ENCODE results near the gene EXD3. TPM values are rescaled to one million over a fixed set of nuclear protein-coding genes. Genes with fewer than 3 reads are reported as not detected.
"Not testable (repeated sequence)": the region's sequence is repeated elsewhere in the genome, so short reads cannot be mapped to it uniquely, and the experiment has no call there.

The EXD3 gene
- polyA plus RNA-seq, 1 of the 3 experiments (the other 2 are of a cell fraction): 11.5 TPM

- H3K4me3 ChIP-seq (ENCODE audit: low read depth in 2 of 2, low read length in 1 of 2); H2AFZ ChIP-seq (ENCODE audit: low read depth); H3K9ac ChIP-seq; DNase-seq; CTCF ChIA-PET; H3F3A ChIP-seq (replicated peaks; ENCODE audit: insufficient read depth); H3K4me2 ChIP-seq; H3K9me3 ChIP-seq; H3K27ac ChIP-seq (ENCODE audit: low read depth in 2 of 2, low read length in 1 of 2); H3K27me3 ChIP-seq (ENCODE audit: insufficient read depth); H3K79me2 ChIP-seq (ENCODE audit: insufficient read depth); POLR2A ChIA-PET; H4K20me1 ChIP-seq (ENCODE audit: insufficient read depth); H3K9me2 ChIP-seq: not testable (repeated sequence)
- H3K36me3 ChIP-seq (replicated peaks in 1 of 2; ENCODE audit: control insufficient read depth in 1 of 2, insufficient read depth in 2 of 2, low read length in 1 of 2): peaks cover 3 to 38% of the 10 kb centered on the region in 2 experiments
- H3K4me1 ChIP-seq (ENCODE audit: control insufficient read depth in 1 of 2, insufficient read depth in 2 of 2, low read depth in 1 of 2, low read length in 1 of 2): peaks cover 2 to 26% of the 10 kb centered on the region in 2 experiments; a peak in 3 of 4 replicates
- WGBS (ENCODE audit: low lambda C conversion rate): 98% methylated on average over 29 of the region's 31 CpGs
Observed at GRCh38 chr9:137451264-137452005, 28.5 kb upstream of the EXD3 start.

DNA sequence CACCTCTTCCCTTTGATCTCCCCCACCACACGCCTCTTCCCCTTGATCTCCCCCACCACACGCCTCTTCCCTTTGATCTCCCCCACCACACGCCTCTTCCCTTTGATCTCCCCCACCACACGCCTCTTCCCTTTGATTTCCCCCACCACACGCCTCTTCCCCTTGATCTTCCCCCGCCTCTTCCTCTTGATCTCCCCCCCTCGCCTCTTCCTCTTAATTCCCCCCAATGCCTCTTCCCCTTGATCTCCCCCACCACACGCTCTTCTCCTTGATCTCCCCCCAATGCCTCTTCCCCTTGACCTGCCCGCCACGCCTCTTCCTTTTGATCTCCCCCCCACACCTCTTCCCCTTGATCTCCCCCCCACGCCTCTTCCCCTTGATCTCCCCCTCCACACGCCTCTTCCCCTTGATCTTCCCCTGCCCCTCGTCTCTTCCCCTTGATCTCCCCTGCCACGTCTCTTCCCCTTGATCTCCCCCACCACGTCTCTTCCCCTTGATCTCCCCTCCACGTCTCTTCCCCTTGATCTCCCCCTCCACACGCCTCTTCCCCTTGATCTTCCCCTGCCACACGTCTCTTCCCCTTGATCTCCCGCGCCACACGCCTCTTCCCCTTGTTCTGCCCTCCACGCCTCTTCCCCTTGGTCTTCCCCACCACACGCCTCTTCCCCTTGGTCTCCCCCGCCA lies 27.7 kb upstream of the EXD3 start:
- H3K27me3 ChIP-seq (ENCODE audit: insufficient read depth); H3K4me3 ChIP-seq (ENCODE audit: low read depth in 2 of 2, low read length in 1 of 2); H4K20me1 ChIP-seq (ENCODE audit: insufficient read depth); H3F3A ChIP-seq (replicated peaks; ENCODE audit: insufficient read depth); H3K4me2 ChIP-seq; DNase-seq; H3K9me2 ChIP-seq; H3K79me2 ChIP-seq (ENCODE audit: insufficient read depth); H3K9me3 ChIP-seq; CTCF ChIA-PET; H3K27ac ChIP-seq (ENCODE audit: low read depth in 2 of 2, low read length in 1 of 2); H3K9ac ChIP-seq; H2AFZ ChIP-seq (ENCODE audit: low read depth): not testable (repeated sequence)
- Histone ChIP-seq H3K36me3 (replicated peaks in 1 of 2; ENCODE audit: control insufficient read depth in 1 of 2, insufficient read depth in 2 of 2, low read length in 1 of 2) (peaks cover 3 to 33% of the 10 kb centered on the region in 2 experiments), H3K4me1 (ENCODE audit: control insufficient read depth in 1 of 2, insufficient read depth in 2 of 2, low read depth in 1 of 2, low read length in 1 of 2) (peaks cover 0 to 22% of the 10 kb centered on the region in 2 experiments; a peak in 3 of 4 replicates)
- POLR2A ChIA-PET: interaction anchor here (0.6 kb wide), 1 partner anchor 9 kb away, joined by 3 read pairs; the partner anchor contains the start of gene NSMF
- 98% methylated on average over 24 of the region's 24 CpGs for WGBS (ENCODE audit: low lambda C conversion rate)

GRCh38 chr9:137449931-137450538 lies 27.1 kb upstream of the EXD3 start:
- Histone ChIP-seq H3K36me3 (replicated peaks in 1 of 2; ENCODE audit: control insufficient read depth in 1 of 2, insufficient read depth in 2 of 2, low read length in 1 of 2) (peaks cover 3 to 27% of the 10 kb centered on the region in 2 experiments), H4K20me1 (ENCODE audit: insufficient read depth) (no peaks in the 10 kb centered on the region), H2AFZ (ENCODE audit: low read depth) (no peak overlapping the region), H3K9ac (no peak overlapping the region), H3K9me3 (no peaks in the 10 kb centered on the region), H3K4me2 (no peak overlapping the region), H3K4me3 (ENCODE audit: low read depth in 2 of 2, low read length in 1 of 2) (no peak overlapping the region), H3K79me2 (ENCODE audit: insufficient read depth) (no peaks in the 10 kb centered on the region), H3K27me3 (ENCODE audit: insufficient read depth) (no peaks in the 10 kb centered on the region), H3K27ac (ENCODE audit: low read depth in 2 of 2, low read length in 1 of 2) (no peak overlapping the region), H3F3A (replicated peaks; ENCODE audit: insufficient read depth) (peaks cover 3% of the 10 kb centered on the region), H3K4me1 (ENCODE audit: control insufficient read depth in 1 of 2, insufficient read depth in 2 of 2, low read depth in 1 of 2, low read length in 1 of 2) (peaks cover 0 to 19% of the 10 kb centered on the region in 2 experiments; a peak in 3 of 4 replicates), H3K9me2 (no peaks in the 10 kb centered on the region)
- DNase-seq: no peak
- ChIA-PET CTCF (no interaction called here), POLR2A (interaction anchor here (0.6 kb wide), 1 partner anchor 9 kb away, joined by 3 read pairs; the partner anchor contains the start of gene NSMF)
- 91% methylated on average over 16 of the region's 18 CpGs for WGBS (ENCODE audit: low lambda C conversion rate)
- TF ChIP-seq, protein P1, sequence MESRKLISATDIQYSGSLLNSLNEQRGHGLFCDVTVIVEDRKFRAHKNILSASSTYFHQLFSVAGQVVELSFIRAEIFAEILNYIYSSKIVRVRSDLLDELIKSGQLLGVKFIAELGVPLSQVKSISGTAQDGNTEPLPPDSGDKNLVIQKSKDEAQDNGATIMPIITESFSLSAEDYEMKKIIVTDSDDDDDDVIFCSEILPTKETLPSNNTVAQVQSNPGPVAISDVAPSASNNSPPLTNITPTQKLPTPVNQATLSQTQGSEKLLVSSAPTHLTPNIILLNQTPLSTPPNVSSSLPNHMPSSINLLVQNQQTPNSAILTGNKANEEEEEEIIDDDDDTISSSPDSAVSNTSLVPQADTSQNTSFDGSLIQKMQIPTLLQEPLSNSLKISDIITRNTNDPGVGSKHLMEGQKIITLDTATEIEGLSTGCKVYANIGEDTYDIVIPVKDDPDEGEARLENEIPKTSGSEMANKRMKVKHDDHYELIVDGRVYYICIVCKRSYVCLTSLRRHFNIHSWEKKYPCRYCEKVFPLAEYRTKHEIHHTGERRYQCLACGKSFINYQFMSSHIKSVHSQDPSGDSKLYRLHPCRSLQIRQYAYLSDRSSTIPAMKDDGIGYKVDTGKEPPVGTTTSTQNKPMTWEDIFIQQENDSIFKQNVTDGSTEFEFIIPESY (IDR thresholded peaks at IDR 0.05; ENCODE audit: borderline replicate concordance, low read depth): no peak
- no peak for TF ChIP-seq SMC3 (IDR thresholded peaks at IDR 0.05; ENCODE audit: low read depth, low read length)
- no peak for TF ChIP-seq TEAD4 (IDR thresholded peaks at IDR 0.05; ENCODE audit: borderline replicate concordance, insufficient read depth)
- TF ChIP-seq, protein P2, sequence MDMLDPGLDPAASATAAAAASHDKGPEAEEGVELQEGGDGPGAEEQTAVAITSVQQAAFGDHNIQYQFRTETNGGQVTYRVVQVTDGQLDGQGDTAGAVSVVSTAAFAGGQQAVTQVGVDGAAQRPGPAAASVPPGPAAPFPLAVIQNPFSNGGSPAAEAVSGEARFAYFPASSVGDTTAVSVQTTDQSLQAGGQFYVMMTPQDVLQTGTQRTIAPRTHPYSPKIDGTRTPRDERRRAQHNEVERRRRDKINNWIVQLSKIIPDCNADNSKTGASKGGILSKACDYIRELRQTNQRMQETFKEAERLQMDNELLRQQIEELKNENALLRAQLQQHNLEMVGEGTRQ (IDR thresholded peaks at IDR 0.05; ENCODE audit: borderline replicate concordance, low read depth, low read length): no peak
- TF ChIP-seq JUND (IDR thresholded peaks at IDR 0.05): no peak
- TF ChIP-seq NFIC (IDR thresholded peaks at IDR 0.05; ENCODE audit: borderline replicate concordance): no peak
- TF ChIP-seq RXRA (IDR thresholded peaks at IDR 0.05; ENCODE audit: borderline replicate concordance, low read depth): no peak
- TF ChIP-seq POLR2AphosphoS5 (IDR thresholded peaks at IDR 0.05; ENCODE audit: low read depth, low read length): no peak
- no peak for TF ChIP-seq MEF2A (IDR thresholded peaks at IDR 0.05; ENCODE audit: borderline replicate concordance, low read depth)
- no peak for TF ChIP-seq GABPA (IDR thresholded peaks at IDR 0.05; ENCODE audit: low read depth)
- no peak for TF ChIP-seq TAF1 (IDR thresholded peaks at IDR 0.05; ENCODE audit: borderline replicate concordance, low read depth, low read length)
- TF ChIP-seq, protein P3, sequence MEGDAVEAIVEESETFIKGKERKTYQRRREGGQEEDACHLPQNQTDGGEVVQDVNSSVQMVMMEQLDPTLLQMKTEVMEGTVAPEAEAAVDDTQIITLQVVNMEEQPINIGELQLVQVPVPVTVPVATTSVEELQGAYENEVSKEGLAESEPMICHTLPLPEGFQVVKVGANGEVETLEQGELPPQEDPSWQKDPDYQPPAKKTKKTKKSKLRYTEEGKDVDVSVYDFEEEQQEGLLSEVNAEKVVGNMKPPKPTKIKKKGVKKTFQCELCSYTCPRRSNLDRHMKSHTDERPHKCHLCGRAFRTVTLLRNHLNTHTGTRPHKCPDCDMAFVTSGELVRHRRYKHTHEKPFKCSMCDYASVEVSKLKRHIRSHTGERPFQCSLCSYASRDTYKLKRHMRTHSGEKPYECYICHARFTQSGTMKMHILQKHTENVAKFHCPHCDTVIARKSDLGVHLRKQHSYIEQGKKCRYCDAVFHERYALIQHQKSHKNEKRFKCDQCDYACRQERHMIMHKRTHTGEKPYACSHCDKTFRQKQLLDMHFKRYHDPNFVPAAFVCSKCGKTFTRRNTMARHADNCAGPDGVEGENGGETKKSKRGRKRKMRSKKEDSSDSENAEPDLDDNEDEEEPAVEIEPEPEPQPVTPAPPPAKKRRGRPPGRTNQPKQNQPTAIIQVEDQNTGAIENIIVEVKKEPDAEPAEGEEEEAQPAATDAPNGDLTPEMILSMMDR (IDR thresholded peaks at IDR 0.05): no peak
- no peak for TF ChIP-seq YY1 (IDR thresholded peaks at IDR 0.05; ENCODE audit: low read depth)

Data from SK-N-SH (cell line).